IPS-15b (cell line): ENCODE measurements around the gene MBTPS1.

Source experiments
- H3K27me3 ChIP-seq: one replicate; pipeline ENCODE4 v1.6.1; 2013; ENCODE audit warnings: low read length; ENCODE audit not compliant: control insufficient read depth, insufficient read depth
- H3K36me3 ChIP-seq: one replicate; pipeline ENCODE4 v1.6.1; 2013; ENCODE audit warnings: low read length; ENCODE audit not compliant: control insufficient read depth, insufficient read depth
- H3K4me1 ChIP-seq: one replicate; pipeline ENCODE4 v1.6.1; 2013; ENCODE audit warnings: mild to moderate bottlenecking, low read length; ENCODE audit not compliant: control insufficient read depth, insufficient read depth
- H3K4me3 ChIP-seq: one replicate; pipeline ENCODE4 v1.5.1; 2013; ENCODE audit warnings: low read depth, low read length
- H3K9ac ChIP-seq: one replicate; pipeline ENCODE4 v1.6.1; 2013; ENCODE audit warnings: low read depth, mild to moderate bottlenecking, low read length
- H3K9me3 ChIP-seq: one replicate; pipeline ENCODE4 v1.6.1; 2013; ENCODE audit warnings: mild to moderate bottlenecking, low read length; ENCODE audit not compliant: control insufficient read depth, insufficient read depth

Gene MBTPS1

GRCh38 chr16:84022644-84023043 lies 94.1 kb downstream of the MBTPS1 start:
- Histone ChIP-seq H3K4me1 (no peaks in the 10 kb centered on the region), H3K36me3 (no peaks in the 10 kb centered on the region), H3K27me3 (no peaks in the 10 kb centered on the region), H3K9me3 (no peaks in the 10 kb centered on the region), H3K9ac (no peak overlapping the region), H3K4me3 (no peak overlapping the region)

GRCh38 chr16:84021488-84021887 lies 95.3 kb downstream of the MBTPS1 start:
- H3K27me3 ChIP-seq, result no peaks in the 10 kb centered on the region
- H3K9me3 ChIP-seq, result no peaks in the 10 kb centered on the region
- H3K4me3 ChIP-seq, result no peak overlapping the region
- no peak overlapping the region for H3K9ac ChIP-seq
- no peaks in the 10 kb centered on the region for H3K36me3 ChIP-seq
- no peaks in the 10 kb centered on the region for H3K4me1 ChIP-seq

- Histone ChIP-seq H3K9ac (no peak overlapping the region), H3K27me3 (no peaks in the 10 kb centered on the region), H3K4me1 (no peaks in the 10 kb centered on the region), H3K9me3 (no peaks in the 10 kb centered on the region), H3K4me3 (no peak overlapping the region), H3K36me3 (no peaks in the 10 kb centered on the region)
These were observed 96.4 kb downstream of the MBTPS1 start for GRCh38 chr16:84020353-84020752.

DNA sequence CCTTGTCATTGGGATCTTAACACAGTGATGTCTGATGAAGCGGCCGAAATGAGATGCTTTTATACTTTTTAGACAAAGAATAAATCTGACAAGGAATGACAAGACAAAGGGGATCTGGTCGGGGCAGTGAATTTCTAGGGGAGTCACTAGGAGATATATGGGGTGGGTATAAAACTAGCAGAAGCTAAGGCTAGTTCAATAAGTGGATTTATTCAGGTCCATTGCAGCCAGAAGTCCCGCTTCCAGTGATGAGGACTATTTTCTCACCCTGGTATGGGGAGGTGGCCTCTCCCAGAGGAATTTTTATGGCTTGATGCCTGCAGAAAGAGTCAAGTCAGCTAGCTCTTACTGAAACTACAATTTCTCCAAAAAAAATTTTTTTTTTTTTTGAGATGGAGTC lies 98.0 kb downstream of the MBTPS1 start:
- Histone ChIP-seq H3K27me3 (no peaks in the 10 kb centered on the region), H3K36me3 (no peaks in the 10 kb centered on the region), H3K4me1 (peaks cover 6% of the 10 kb centered on the region), H3K9ac (no peak overlapping the region), H3K4me3 (no peak overlapping the region), H3K9me3 (no peaks in the 10 kb centered on the region)

DNA sequence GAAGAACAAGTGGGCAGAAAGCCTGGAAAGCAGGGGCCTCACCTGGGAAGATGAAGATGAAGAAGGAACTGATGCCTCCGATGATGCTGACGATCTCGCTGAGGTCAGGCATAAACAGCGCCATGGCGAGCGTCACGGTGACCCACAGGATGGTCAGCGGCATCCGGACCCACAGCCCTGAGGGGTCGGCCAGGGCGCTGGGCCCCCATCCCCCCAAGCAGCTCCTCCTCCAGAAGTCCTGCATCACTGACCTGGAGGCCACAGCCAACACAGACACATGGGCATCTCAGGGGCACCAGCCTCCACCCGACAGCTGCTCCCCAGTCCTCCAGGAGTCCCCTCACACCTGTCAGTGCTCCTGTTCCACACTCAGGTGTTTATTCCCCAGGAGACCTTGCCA lies 100.3 kb downstream of the MBTPS1 start:
- H3K27me3 ChIP-seq, result peaks cover 3% of the 10 kb centered on the region

DNA sequence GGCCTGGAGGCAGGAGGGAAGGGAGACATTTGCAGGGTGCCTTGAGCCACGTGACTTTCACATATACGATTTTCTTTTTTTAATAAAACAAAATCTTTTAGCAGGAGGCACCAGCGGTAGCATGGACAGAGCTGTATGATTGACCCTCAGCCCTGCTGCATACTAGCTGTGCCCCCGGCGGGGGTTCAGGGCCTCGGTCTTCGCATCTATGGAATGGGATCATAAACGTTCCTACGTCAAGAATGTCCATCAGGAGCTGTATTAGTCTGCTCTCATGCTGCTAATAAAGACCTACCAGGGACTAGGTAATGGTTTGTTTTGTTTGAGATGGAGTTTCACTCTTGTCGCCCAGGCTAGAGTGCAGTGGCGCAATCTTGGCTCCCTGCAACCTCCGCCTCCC lies 101.3 kb downstream of the MBTPS1 start:
- H3K9me3 ChIP-seq, result no peaks in the 10 kb centered on the region
- peaks cover 6% of the 10 kb centered on the region for H3K4me1 ChIP-seq
- H3K27me3 ChIP-seq, result peaks cover 3% of the 10 kb centered on the region
- no peak overlapping the region for H3K9ac ChIP-seq
- no peak overlapping the region for H3K4me3 ChIP-seq
- H3K36me3 ChIP-seq, result no peaks in the 10 kb centered on the region

More for the DNA sequence above, 100.3 kb downstream of the MBTPS1 start:
- H3K4me1 ChIP-seq, result peaks cover 6% of the 10 kb centered on the region
- H3K4me3 ChIP-seq, result no peak overlapping the region
- H3K9ac ChIP-seq, result no peak overlapping the region
- no peaks in the 10 kb centered on the region for H3K9me3 ChIP-seq
- H3K36me3 ChIP-seq, result no peaks in the 10 kb centered on the region

DNA sequence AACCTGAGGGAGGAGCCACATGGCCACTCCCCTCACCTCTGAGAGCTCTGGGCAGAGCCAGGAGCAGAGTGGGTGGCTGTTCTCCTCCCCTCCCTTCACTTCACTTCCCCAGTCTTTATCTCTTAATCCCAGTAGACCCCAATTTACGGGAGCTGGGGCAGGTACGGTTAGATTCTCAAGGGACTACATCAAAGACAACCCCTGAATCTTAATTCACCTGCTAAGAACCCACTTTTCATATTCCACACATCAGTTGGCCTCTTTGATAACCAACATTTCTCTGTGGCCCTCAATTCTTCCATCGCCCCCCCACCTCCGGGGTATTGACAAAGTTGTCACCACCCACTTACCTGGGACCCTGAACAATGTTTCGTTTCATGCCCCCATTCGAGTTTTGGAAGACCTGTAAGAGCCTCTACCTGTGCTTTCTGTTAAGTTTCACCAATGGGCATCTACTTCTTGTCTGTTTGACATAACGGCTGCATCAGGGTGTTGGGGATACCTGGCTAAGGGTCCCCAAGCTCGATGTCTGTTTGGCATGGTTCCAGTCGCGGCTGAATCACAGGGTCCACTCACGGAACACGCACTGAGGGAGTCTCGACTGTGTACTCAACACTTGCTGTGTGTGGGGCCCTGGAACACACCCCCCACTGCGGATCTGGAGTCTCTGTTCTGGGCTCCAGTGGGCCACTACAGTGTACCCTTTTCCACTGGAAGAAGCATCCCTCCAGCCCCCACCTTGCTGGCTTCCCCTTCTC lies 102.0 kb downstream of the MBTPS1 start:
- peaks cover 3% of the 10 kb centered on the region for H3K27me3 ChIP-seq
- peaks cover 6% of the 10 kb centered on the region for H3K4me1 ChIP-seq
- H3K4me3 ChIP-seq, result peak overlapping the region; percentile 30

GRCh38 chr16:84013787-84014569 lies 102.8 kb downstream of the MBTPS1 start:
- Histone ChIP-seq H3K4me1 (peaks cover 6% of the 10 kb centered on the region), H3K27me3 (peaks cover 3% of the 10 kb centered on the region), H3K4me3 (no peak overlapping the region), H3K9ac (no peak overlapping the region), H3K36me3 (no peaks in the 10 kb centered on the region), H3K9me3 (no peaks in the 10 kb centered on the region)

More for the DNA sequence above, 102.0 kb downstream of the MBTPS1 start:
- H3K36me3 ChIP-seq, result no peaks in the 10 kb centered on the region
- H3K9me3 ChIP-seq, result no peaks in the 10 kb centered on the region
- no peak overlapping the region for H3K9ac ChIP-seq

GRCh38 chr16:84009282-84009681 lies 107.5 kb downstream of the MBTPS1 start:
- H3K36me3 ChIP-seq, result no peaks in the 10 kb centered on the region
- no peak overlapping the region for H3K9ac ChIP-seq
- H3K4me3 ChIP-seq, result no peak overlapping the region
- H3K9me3 ChIP-seq, result no peaks in the 10 kb centered on the region
- H3K27me3 ChIP-seq, result peaks cover 3% of the 10 kb centered on the region
- H3K4me1 ChIP-seq, result no peaks in the 10 kb centered on the region

- Histone ChIP-seq H3K36me3 (no peaks in the 10 kb centered on the region), H3K9me3 (no peaks in the 10 kb centered on the region), H3K4me1 (no peaks in the 10 kb centered on the region), H3K27me3 (peaks cover 3% of the 10 kb centered on the region), H3K9ac (no peak overlapping the region), H3K4me3 (no peak overlapping the region)
These were observed 108.8 kb downstream of the MBTPS1 start for GRCh38 chr16:84007965-84008364.

DNA sequence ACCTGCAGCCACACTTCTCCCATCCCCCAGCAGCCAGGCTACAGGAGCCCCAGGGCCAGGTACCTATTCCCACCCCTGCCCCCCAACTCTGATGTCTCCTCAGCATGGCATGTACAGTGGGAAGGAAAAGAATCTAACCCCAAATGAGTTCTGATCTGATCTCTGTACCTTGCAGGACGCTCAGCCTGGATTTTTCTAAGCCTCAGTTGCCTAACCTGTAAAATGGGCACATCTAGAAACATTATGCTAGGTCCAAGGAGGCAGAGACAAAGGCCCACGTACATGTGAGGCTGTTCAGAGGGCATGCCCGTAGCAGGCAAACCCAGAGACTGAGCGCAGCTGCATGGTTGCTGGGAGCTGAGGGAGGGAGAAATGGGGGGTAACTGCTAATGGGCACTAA lies 109.2 kb downstream of the MBTPS1 start:
- H3K4me3 ChIP-seq, result no peak overlapping the region
- H3K4me1 ChIP-seq, result no peaks in the 10 kb centered on the region
- no peaks in the 10 kb centered on the region for H3K36me3 ChIP-seq

GRCh38 chr16:84005391-84005790 lies 111.4 kb downstream of the MBTPS1 start:
- Histone ChIP-seq H3K4me3 (no peak overlapping the region), H3K27me3 (no peaks in the 10 kb centered on the region), H3K36me3 (no peaks in the 10 kb centered on the region), H3K9me3 (no peaks in the 10 kb centered on the region), H3K4me1 (no peaks in the 10 kb centered on the region), H3K9ac (no peak overlapping the region)

More for the DNA sequence above, 109.2 kb downstream of the MBTPS1 start:
- peaks cover under 1% of the 10 kb centered on the region for H3K27me3 ChIP-seq
- H3K9me3 ChIP-seq, result no peaks in the 10 kb centered on the region
- H3K9ac ChIP-seq, result no peak overlapping the region
